ENCODE data around the gene CEP131.
"Not testable (repeated sequence)": the region's sequence is repeated elsewhere in the genome, so short reads cannot be mapped to it uniquely, and the experiment has no call there.

The CEP131 gene

DNA sequence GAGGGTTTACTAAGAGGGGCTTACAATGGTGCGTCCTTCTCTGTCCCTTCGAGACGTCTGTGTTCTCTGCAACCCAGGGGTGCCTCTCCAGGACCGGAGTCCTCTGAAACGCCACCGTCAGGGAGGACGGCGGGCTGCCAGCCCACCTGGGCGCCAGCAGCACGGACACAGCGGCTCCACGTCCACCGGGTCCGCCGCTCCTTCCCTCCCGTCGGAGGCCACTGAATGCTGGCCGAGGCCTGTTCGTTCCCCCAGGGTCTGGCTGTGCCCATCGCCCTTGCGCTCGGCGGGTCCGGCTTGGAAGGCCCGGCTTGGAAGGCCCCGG lies 15.7 kb upstream of the CEP131 start:
- DNase-seq, result no peak

DNA sequence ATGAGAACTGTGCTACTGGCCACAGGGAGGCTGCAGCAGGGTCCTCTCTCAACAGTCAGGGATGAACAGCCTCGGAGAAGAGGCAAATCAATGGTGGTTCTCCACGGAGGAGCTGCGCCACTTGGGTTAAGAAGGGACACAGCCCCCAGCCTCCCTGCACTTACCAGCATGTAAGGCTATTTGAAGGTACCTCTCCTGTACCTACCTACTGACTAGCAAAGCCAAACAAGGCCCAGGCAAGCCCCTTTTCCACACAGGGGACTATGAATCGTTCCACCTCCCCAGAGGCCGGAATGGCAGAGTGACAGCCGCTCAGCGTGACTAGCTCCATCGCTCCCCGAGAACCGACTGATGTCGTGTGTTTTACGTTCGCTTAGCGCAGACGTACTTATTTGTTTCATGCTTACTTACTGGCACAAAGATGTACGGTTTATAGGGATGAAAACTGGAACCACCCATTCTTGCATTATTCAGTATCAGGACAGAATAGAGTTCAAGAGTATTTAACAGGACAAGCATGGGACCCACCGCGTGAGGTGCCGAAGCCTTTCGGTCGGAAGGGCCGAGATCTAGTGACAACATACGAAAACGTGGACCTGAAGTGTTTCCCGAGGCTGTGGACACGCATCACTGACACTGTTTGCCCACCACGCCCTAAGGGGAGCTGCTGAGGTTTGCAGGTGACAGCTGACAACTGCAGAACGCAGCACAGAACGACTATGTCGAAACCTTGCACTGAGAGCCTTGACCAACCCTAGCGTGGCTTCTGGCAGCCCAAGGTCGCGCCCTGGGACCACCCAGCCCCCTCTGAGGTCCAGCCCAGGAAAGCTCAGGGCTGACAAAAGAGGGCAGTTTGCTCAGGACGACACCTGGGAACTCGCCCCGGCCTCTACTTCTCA lies 15.1 kb upstream of the CEP131 start:
- DNase-seq, result no peak

DNA sequence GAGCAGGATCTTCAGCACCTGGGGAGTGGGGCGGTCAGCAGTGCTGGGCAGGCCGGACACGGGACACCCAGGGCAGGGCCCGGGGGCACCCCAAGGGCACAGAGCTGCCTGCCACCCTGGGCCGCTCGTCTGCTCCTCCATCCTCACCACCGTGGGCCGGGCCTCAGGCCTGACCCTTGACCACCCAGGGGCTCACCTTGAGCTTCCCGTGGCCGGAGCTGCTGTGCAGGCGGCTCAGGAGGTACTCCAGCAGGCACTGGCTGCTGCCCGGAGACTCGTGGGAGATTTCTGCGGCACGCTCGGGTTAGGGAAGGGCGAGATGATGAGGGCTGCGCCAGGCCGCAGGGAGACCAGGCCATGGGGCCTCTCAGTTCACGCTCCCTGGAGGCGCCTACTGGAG lies 14.0 kb upstream of the CEP131 start:
- no peak for DNase-seq

DNA sequence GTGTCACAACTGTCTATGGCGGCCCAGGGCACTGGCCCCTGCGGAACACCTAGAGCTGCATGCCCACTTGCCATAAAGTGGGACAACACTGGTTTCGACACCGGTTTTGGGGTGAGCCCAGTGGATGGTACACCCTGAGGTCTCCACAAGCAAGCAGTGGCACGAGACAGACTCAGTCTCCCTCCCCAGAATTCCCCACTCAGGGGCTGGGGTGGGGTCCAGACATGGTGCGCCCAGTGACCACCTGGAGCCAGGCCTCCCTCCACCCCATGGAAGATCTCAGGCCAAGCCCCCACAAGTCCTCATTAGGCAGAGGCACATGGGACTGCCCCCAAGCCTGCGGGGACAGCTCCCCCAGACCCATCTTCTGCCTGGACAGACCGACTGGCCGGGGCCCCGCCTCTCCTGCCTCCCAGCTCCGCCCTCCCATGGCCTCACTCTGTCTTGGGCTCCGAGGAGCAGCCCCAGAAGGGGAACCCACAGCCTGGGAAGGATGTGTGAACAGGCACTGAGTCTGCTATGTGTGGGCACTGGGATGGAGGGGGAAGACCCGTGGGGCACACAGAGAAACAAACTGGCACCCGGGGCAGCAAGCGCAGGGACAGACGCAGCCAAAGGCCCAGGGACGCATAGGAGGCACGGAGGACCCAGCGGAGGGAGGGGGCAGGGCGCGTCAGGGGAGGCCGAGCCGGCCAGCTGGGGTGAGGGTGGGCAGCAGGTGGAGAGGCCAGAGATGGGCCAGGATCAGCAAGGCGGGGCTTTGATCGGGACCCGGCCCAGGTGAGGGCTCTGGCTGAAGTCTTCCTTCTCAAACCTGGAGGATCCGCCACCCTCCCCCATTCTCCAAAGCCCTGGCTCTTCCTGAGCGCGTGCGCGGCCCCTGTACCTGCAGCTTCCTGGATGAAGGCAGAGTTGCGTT lies 13.3 kb upstream of the CEP131 start:
- DNase-seq, result no peak

DNA sequence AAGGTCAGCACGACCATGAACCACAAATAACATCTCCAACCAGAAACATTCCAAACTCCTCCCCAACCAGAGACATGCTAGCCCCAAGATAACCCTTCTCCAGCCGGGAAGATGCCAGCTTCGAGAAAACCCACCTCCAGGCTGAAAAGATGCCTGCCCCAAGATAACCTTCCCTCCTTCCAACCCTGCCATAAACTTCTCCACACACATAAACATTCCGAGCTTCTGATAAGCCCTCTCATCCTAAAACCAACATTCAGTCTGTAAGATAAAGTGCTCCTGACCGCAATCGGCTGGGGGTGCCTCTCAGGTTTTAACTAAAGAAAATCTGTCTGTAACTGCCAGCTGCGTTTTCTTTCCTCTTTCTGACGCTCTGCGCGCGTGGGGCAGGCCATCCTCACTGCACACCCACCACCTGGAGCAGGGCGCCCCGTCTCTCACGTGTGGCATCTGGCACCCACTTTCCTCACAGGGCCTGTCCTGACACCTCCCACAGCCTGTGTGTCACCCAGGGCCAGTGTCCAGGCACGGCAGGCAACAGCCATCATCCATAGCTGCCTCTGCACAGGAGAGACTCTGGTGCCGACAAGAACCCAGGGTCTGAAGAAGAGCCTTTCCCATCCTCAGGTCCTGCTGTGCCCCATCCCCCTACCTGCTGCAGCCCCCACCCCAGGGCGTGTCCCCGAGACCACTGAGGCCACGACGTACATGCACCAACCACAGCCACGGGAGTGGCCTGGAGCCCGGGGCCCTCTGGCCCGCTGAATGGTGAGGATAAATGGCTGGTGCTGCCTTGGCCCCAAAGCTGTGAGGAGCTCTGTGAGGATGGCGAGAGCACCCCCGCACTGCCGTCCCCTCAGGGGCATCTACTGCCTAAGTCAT lies 12.4 kb upstream of the CEP131 start:
- DNase-seq, result no peak

DNA sequence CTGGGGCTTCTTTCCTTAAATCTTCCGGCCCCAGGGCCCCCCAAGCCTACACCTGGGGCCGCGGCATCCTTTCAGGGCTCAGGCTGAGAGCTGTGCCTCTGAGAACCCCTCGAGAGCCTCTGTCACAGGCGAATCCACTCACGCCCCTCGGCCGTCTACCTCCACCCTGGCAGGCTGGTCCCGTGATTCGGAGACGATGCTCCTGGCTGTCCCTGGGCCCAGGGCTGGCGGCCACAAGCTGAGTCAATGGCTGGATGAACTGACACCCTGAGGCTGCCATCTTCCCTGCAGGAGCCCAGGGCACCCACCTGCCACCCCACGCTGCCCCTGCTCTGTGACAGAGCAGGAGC lies 11.7 kb upstream of the CEP131 start:
- DNase-seq, result no peak

DNA sequence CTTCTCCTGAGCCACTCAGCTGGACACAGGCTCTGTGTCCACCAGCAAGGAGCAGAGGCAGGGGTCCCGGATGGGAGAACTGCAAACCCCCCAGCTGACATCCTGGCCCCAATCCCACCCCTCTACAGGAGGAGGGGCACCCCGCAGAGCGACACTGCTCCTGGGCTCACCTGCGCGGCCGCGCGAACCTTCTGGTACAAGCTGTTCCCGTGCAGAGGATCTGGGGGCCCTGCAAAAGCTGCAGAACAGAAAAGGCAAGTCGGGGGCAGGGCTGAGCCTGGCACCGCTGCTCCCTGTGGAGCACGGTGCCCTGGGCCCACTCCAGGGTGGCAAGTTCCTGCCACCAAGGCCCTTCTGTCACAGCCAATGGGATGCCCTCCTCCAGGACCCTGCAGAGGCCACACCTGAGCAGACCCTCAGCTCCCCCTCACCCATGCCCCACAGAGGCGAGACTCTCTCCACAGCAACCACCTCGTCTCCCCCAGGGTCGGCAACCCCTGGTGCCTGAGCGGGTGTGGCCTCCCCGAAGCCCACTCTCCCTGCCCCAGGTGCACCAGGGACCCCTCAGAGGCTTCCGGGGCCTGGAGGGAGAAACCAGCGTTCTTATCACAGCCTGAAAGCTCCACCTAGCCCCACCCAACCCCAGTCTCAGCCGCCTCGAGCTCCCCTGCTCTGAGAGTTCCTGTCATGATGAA lies 11.2 kb upstream of the CEP131 start:
- no peak for DNase-seq

DNA sequence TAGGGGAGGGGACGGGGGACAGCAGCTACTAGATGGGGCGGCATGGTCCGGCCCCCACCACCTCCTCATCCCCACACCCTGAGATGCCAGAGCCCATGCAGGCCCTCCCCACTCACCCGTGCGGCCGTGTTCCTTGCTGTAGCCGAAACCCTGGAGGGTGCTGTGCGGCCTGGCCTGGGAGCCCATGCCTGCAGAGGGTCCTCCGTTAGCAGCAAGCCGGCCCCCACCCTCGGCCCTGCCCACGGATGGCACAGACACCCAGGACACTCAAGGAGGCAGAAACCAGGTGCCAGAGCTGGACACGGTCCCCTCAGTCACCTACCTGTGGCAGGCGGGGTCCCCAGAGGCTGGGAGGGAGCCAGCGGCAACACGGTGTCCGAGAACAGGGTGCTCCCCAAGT lies 10.6 kb upstream of the CEP131 start:
- no peak for DNase-seq

DNA sequence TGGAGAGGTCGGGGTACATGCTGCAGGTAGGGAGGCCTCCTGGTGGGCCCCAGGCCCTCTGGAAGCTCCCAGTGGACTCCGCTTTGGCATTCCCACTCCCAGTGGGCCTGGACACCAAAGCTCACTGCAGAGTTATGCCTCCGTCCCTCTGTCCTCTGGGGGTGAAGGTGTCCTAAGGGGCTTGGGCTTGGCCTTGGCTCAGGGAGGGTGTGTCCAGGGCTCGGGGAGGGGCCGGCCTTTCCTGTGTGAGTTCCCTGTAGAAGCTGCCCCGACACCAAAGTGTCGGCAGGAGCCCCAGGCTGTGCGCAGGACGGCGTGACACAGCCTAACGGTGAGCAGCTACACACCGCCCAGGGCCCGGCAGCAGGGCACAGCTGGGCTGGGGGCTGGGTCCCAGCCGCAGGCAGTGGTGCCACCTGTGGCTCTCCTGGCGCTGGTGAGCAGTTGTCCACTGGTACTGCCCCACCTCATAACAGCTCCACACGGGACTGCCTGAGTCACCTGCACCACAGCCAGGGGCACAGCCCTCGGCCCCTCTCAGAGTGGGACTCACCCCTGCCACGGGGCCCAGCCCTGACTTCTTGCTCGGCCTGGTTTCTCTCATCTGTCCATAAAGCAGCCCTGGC lies 10.0 kb upstream of the CEP131 start:
- DNase-seq, result no peak

DNA sequence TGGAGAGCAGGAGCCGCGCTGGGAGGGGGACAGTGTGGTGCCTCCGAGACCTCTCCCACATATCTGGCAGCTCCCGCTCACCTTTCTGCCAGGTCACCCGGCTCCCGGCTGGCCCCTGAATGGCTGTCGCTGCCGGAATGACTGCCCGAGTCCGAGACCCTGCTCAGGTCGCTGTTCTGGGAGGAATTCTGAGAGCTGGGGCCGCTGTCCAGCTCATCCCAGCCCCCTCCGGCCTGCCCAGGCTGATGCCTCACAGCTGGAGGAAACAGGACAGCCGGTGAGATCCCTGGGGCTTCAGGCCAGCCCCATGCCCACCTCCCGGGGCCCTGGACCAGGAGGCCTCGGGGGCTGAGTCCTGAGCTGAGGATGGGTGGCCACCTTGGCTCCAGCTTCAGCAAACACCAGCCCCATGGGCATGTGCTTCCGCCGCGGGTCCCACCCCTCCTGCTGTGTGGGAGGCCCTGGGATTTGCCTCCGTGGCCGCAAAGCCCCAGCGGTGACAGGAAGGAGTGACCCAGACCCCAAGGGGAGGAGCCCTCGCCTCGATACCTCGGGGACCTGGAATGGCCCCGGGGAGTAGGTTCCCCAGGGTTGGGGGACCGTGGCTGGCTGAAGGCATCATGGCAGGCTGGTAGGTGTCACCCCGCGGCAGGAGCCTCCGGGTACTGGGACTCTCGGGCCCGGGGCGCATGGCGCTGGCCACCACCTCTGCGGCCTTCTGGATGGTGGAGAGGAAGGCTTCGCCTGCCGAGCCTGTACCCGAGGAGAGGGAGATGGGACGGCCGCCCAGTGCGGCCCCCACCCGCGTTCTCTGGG lies 9.2 kb upstream of the CEP131 start:
- DNase-seq, result no peak

DNA sequence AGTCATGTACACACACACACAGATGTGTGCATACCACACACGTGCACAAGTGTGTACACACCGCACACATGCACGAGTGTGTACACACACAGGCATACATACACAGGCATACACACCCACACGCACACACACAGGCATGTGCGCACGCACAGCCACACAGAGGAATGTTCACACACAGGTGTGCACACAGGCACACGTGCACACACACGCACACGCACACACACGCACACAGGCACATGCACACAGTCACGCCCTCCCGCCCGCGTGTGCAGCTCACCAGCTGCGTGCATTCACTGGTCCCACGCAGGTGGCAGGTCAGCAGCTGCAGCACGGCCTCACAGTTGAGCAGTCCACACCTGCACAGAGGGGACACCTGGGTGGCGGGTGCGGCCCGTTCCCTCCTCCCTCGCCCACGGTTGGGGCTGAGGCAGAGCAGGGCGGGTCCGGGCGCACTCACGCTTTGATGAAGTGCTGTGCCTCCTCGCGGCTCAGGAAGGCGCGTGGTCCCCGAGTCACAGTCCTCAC lies 8.4 kb upstream of the CEP131 start:
- no peak for DNase-seq

DNA sequence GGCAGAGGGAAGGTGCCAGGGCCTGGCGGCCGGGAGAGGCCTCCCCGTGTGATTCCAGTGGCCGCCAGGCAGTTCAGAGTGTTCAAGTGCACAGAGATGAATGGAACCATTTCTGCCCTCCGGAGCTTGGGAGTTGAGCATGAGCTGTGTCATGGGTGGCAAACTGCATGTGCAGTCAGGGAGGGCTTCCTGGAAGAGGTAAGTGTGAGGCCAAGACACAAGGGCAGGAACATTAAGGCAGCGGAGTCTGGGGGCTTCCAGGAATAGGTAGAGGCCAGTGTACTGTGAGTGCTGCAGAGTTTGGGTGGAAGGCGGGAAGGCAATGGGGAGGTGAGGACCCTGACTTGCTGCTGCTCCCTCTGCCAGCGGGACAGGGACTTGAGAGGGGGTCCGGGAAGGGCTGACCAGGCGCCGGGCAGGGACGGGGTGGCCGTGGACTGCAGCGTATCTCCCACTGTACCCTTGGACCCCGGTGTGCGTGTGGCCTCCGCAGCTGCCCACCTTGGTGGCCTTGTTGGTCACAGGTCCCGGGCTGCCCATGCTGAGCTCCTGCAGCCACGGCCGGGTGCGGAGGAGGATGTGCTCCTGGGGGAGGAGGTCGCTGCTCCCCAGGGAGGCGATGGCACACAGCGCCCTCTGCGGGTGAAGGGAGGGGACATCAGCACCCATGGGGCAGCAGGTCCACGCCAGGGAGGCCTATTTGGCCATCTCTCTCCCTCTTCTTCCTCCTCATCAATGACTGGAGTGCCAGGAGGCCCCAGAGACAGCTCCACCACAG lies 7.5 kb upstream of the CEP131 start:
- DNase-seq, result no peak

DNA sequence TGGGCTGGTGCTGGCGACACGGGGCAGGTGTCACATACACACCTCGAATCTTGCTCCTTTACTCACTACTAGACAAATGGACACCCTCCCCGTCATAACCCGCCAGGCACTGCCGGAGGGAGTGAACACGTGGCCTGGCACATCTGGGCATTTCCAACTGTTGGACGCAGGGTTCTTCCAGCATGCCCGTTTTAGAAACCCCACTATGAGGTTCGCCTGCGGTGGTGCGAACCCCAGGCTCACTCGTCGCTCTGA lies 6.8 kb upstream of the CEP131 start:
- DNase-seq, result no peak

DNA sequence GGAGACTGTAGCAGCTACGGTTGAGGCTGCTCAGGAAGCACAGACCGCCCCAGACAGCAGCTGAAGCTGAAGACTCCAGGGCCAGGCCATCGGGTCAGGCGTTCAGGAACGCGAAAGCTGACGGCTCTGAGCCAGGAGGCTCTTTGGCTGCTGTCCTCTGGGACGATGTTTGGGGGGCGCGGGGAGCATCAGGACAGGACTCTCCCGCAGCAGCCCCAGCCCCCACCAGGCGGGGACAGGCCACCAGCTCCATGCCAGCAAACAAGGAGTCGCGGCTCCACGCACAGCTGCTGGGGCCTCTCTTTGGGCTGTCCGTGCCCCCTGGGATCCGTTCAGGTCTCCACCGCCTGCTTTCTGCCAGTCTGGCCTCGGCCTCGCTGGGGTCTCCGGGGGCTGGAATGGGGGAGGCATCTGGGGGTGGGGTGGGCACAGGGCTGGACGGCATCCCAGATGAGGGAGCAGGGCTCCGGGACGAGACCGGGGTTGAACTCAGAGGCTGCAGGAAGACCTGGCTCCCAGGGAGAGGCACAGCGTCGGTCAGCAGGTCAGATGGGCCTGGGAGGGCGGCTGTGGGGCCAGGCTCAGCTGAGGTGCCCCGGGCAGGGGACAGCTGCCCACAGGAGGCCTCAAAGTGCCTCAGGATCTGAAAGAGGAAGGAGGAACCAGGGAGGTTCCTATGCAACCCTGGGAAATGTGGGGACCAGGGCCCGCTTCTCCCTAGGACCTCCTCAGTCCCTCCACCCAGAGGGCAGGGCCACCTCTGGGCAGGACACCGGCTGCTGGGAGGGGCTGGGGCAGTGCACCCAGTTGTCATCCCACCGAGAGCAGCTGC lies 6.3 kb upstream of the CEP131 start:
- DNase-seq, result no peak

DNA sequence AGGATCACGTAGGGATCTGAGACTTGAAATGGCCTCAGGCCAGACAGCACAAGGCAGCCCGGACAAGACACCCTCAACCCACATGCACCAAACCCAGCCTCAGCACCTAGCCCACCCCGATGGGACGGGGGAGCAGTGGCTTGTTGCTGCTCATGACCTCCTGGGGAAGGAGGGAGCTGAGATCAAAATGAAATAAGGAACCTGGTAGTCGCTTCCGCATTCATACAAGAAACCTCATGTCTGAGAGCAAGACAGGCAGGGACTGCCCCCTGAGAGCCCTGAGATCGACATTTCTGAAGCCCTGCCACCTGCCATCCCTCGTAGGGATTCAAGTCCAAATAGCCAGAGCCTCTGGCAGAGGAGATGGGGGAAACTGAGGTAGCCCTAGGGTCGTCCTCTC lies 5.7 kb upstream of the CEP131 start:
- DNase-seq, result peak; percentile 25

DNA sequence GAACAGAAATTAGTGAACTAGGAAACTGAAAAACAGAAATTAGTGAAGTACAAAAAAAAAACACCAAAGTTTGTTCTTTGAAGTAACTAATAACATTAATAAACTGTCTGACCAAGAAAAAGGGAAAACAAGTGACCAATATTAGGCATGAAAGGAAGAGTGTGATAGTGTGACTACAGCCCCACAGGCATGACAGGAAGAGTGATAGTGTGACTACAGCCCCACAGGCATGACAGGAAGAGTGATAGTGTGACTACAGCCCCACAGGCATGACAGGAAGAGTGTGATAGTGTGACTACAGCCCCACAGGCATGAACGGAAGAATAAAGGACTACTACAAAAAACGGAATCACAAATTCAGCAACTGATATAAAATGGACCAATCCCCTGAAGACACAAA lies 4.9 kb upstream of the CEP131 start:
- not testable (repeated sequence) for DNase-seq

DNA sequence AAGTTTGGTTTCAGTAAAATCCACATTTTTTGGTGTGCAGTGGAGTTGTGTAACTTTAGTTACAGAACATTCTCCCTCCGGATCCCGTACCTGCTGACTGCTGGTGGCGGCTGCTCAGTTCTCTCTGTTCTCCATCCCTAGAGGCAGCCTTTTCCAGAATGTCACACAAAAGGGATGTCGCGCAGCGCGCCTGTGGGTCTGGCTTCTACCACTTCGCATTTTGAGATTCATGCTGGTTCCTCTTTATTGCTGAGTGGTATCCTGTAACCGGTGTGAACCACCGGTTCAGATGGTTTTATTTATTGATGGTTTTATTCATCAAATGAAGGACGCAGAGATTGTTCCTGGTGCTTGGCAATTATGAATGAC lies 981 bp upstream of the CEP131 start:
- DNase-seq, result peak; percentile 23

DNA sequence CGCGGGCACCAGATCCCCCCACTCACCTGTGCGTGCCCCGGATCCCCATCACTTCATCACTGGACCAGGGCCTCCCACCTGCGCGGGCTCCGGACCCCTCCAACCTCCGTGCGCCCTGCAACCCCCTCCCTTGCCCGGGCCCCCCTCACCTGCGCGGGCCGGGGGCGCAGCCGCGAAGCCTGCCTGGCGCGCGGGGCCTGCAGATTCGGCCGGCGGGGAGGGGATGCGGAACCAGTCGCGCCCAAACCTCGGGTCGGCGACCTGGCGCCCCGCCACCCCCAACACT lies 202 bp downstream of the CEP131 start:
- DNase-seq, result no peak

DNA sequence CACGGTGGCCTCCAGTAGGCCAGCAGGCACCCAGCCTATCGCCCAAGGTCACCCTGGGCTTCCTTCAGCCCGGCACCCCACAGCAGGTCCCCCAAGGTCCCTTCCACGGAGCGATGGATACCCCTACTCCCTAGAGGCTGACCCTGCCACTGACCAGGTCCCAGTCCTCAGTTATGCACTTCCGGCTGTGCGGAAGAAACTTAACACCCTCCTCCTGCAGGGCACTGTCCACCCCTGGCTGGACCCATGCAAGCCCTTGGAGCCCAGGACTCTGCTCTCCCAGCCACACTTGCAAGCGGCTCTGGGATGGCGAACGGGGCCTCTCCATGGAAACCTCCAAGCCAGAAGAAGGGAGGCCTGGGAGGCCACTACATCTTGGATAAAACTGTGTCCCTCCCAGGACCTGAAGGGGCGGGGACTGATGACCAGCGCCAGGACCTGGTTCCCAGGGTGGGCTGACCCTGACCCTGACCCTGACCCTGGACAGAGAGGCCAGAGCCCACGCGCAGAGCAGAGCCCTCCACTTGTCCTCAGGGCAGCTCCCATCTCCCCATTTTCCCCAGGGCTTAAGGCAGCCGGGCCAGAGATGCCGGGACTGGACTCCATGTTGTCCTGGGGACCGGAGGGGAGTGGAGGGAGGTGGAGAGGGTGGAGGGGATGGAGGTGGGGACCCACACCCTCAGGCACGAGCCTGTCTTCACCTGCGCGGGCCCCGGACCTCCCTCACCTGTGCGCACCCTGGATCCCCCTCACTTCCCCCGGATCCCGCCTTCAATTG lies 734 bp downstream of the CEP131 start:
- no peak for DNase-seq

Data from CD4-positive, alpha-beta T cell treated with Interferon gamma for 1 hour (primary cell).